Lower lobe of right lung (tissue), 2 donors: ENCODE measurements around the gene SNX8. TPM values are rescaled to one million over a fixed set of nuclear protein-coding genes. Genes with fewer than 3 reads are reported as not detected.

Experiments
- ATAC-seq, 2 donors: fragments of 200-7000 bp; cut with Tn5 transposase; one replicate each; pipeline ENCODE4 v1.9.1; 2020 to 2022; ENCODE audit warnings: mild to moderate bottlenecking in 2 of 2, moderate library complexity in 2 of 2
- DNase-seq: peaks from one replicate; pipeline ENCODE4 v3.0.0-alpha.2; 2020
- H3K27ac ChIP-seq: fragments of 200-600 bp; one replicate; pipeline ENCODE4 v1.8.0; 2022
- H3K27me3 ChIP-seq: fragments of 200-600 bp; one replicate; pipeline ENCODE4 v1.8.0; 2022; ENCODE audit warnings: low read depth
- H3K36me3 ChIP-seq: fragments of 200-600 bp; one replicate; pipeline ENCODE4 v1.8.0; 2022; ENCODE audit warnings: mild to moderate bottlenecking
- H3K4me1 ChIP-seq: fragments of 200-600 bp; one replicate; pipeline ENCODE4 v1.8.0; 2022
- H3K4me3 ChIP-seq: fragments of 200-600 bp; one replicate; pipeline ENCODE4 v1.8.0; 2022; ENCODE audit warnings: mild to moderate bottlenecking
- H3K9me3 ChIP-seq: fragments of 200-600 bp; one replicate; pipeline ENCODE4 v1.8.0; 2022
- intact Hi-C: fragments of 100-400 bp; cut with DNase I; formaldehyde crosslinking; loops from one replicate; pipeline ENCODE4 v1.11.0; 2022
- total RNA-seq: library from RNA; stranded (reverse); fragmentation: NEBNext Ultra II Directional; extraction: Animal tissue kit (Norgen Biotek cat#: 25700); gene quantifications from one replicate; pipeline ENCODE4 v1.2.1, GENCODE V29; 2021
- TF ChIP-seq, protein P1 (sequence below): fragments of 200-600 bp; IDR thresholded peaks from one replicate; pipeline ENCODE4 v1.8.0; 2022; ENCODE audit warnings: antibody characterized with exemption, mild to moderate bottlenecking
- donor health status: DM: no; HTN: yes; CAD: no; lungs with severe emphysema.

The SNX8 gene
- total RNA-seq, 1 donor from 2014 or later: 43.1 TPM

GRCh38 chr7:2261611-2262010 lies 52.6 kb downstream of the SNX8 start:
- Histone ChIP-seq H3K9me3 (no peaks in the 10 kb centered on the region), H3K36me3 (peaks cover 38% of the 10 kb centered on the region), H3K27ac (peak overlapping the region; percentile 42), H3K27me3 (no peaks in the 10 kb centered on the region), H3K4me1 (no peaks in the 10 kb centered on the region), H3K4me3 (no peak overlapping the region)
- TF ChIP-seq, protein P1, sequence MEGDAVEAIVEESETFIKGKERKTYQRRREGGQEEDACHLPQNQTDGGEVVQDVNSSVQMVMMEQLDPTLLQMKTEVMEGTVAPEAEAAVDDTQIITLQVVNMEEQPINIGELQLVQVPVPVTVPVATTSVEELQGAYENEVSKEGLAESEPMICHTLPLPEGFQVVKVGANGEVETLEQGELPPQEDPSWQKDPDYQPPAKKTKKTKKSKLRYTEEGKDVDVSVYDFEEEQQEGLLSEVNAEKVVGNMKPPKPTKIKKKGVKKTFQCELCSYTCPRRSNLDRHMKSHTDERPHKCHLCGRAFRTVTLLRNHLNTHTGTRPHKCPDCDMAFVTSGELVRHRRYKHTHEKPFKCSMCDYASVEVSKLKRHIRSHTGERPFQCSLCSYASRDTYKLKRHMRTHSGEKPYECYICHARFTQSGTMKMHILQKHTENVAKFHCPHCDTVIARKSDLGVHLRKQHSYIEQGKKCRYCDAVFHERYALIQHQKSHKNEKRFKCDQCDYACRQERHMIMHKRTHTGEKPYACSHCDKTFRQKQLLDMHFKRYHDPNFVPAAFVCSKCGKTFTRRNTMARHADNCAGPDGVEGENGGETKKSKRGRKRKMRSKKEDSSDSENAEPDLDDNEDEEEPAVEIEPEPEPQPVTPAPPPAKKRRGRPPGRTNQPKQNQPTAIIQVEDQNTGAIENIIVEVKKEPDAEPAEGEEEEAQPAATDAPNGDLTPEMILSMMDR: no peak
- DNase-seq (peak; percentile 43), ATAC-seq (peak; percentile 5 to 31)
- intact Hi-C loops: no loop called here

DNA sequence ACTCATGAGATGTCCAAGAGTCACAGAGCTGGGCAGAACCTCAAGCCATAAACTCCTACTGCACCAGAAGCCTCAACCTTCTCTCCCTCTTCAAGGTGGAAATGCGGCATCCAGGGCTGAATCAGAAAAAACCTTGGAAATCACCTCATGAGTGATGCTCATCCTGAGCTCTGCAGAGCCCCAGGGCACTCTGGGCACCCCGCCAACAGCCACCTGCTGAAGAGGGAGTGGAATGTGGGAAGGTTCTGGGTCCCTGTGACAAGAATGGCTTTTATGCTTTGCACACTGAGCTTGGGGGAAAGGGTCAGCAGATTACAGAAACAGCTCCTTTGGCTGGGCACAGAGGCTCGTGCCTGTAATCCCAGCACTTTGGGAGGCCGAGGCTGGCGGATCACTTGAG lies 53.4 kb downstream of the SNX8 start:
- Histone ChIP-seq H3K4me3 (no peak overlapping the region), H3K9me3 (no peaks in the 10 kb centered on the region), H3K27me3 (no peaks in the 10 kb centered on the region), H3K4me1 (no peaks in the 10 kb centered on the region), H3K27ac (no peak overlapping the region), H3K36me3 (peaks cover 40% of the 10 kb centered on the region)
- intact Hi-C loops: no loop called here
- DNase-seq (peak; percentile 83), ATAC-seq (peak; percentile 68 to 79)
- TF ChIP-seq, protein P1: no peak

- TF ChIP-seq, protein P1: no peak
- no peak overlapping the region for H3K4me3 ChIP-seq
- peak; percentile 45 for DNase-seq
- intact Hi-C loops: no loop called here
- no peak overlapping the region for H3K27ac ChIP-seq
- peak; percentile 9 to 22 for ATAC-seq
- no peaks in the 10 kb centered on the region for H3K4me1 ChIP-seq
- peaks cover 47% of the 10 kb centered on the region for H3K36me3 ChIP-seq
- no peaks in the 10 kb centered on the region for H3K27me3 ChIP-seq
- no peaks in the 10 kb centered on the region for H3K9me3 ChIP-seq
Measured at GRCh38 chr7:2259480-2259879, 54.8 kb downstream of the SNX8 start.

- H3K36me3 ChIP-seq: peaks cover 49% of the 10 kb centered on the region
- DNase-seq: peak; percentile 44
Measured at GRCh38 chr7:2258661-2259365, 55.4 kb downstream of the SNX8 start.

GRCh38 chr7:2257651-2258050 lies 56.6 kb downstream of the SNX8 start:
- intact Hi-C loops: no loop called here
- no peaks in the 10 kb centered on the region for H3K4me1 ChIP-seq
- H3K36me3 ChIP-seq: peaks cover 40% of the 10 kb centered on the region
- no peak overlapping the region for H3K4me3 ChIP-seq
- ATAC-seq (no peak), DNase-seq (no peak)
- no peaks in the 10 kb centered on the region for H3K9me3 ChIP-seq
- no peaks in the 10 kb centered on the region for H3K27me3 ChIP-seq
- TF ChIP-seq, protein P1: no peak
- H3K27ac ChIP-seq: no peak overlapping the region

More at GRCh38 chr7:2258661-2259365, 55.4 kb downstream of the SNX8 start:
- no peaks in the 10 kb centered on the region for H3K27me3 ChIP-seq
- H3K4me3 ChIP-seq: no peak overlapping the region
- no peaks in the 10 kb centered on the region for H3K4me1 ChIP-seq
- TF ChIP-seq, protein P1: no peak
- no peak overlapping the region for H3K27ac ChIP-seq
- H3K9me3 ChIP-seq: no peaks in the 10 kb centered on the region
- intact Hi-C loops: no loop called here
- no peak for ATAC-seq
